Neural progenitor cell (in vitro differentiated cells): ENCODE results near the gene FNDC11. TPM values are rescaled to one million over a fixed set of nuclear protein-coding genes. Genes with fewer than 3 reads are reported as not detected.

ENCODE experiments used
- DNase-seq: peaks from one replicate; pipeline ENCODE4 v3.0.0-alpha.2; 2016; ENCODE audit warnings: low spot score
- H2AFZ ChIP-seq: fragments of 200-600 bp; sonication (generic); replicated peaks from 2 replicates; pipeline ENCODE4 v1.6.1; 2016; ENCODE audit warnings: antibody characterized with exemption
- H3F3A ChIP-seq: fragments of 200-600 bp; sonication (generic); 2 replicates; pipeline ENCODE4 v1.6.1; 2016; ENCODE audit warnings: antibody characterized with exemption, low read depth
- H3K27ac ChIP-seq: fragments of 200-600 bp; sonication (generic); 2 replicates; pipeline ENCODE4 v1.5.1; 2016; ENCODE audit warnings: mild to moderate bottlenecking
- H3K27me3 ChIP-seq: fragments of 200-600 bp; sonication (generic); 2 replicates; pipeline ENCODE4 v1.6.1; 2016; ENCODE audit warnings: mild to moderate bottlenecking, moderate library complexity
- H3K36me3 ChIP-seq: fragments of 200-600 bp; sonication (generic); 2 replicates; pipeline ENCODE4 v1.5.1; 2016
- H3K4me1 ChIP-seq: fragments of 200-600 bp; sonication (generic); 2 replicates; pipeline ENCODE4 v1.6.1; 2016; ENCODE audit warnings: mixed run types
- H3K4me2 ChIP-seq: fragments of 200-600 bp; sonication (generic); 2 replicates; pipeline ENCODE4 v1.6.1; 2016
- H3K4me3 ChIP-seq: fragments of 200-600 bp; sonication (generic); 2 replicates; pipeline ENCODE4 v1.5.1; 2016
- H3K79me2 ChIP-seq: fragments of 200-600 bp; sonication (generic); 2 replicates; pipeline ENCODE4 v1.6.1; 2016; ENCODE audit warnings: low read depth
- H3K9ac ChIP-seq: fragments of 200-600 bp; sonication (generic); 2 replicates; pipeline ENCODE4 v1.6.1; 2016
- H3K9me3 ChIP-seq: fragments of 200-600 bp; sonication (generic); 2 replicates; pipeline ENCODE4 v1.5.1; 2016; ENCODE audit warnings: low read depth
- H4K20me1 ChIP-seq: fragments of 200-600 bp; sonication (generic); 2 replicates; pipeline ENCODE4 v1.6.1; 2016; ENCODE audit warnings: low read depth
- H3K27ac Mint-ChIP-seq: 3 replicates; pipeline ENCODE4 v1.8.0; 2021; ENCODE audit warnings: mixed read lengths
- H3K27me3 Mint-ChIP-seq: 2 replicates; pipeline ENCODE4 v1.8.0; 2022; ENCODE audit warnings: low read depth, mild to moderate bottlenecking, inconsistent platforms, moderate library complexity, mixed read lengths; ENCODE audit not compliant: insufficient read depth
- H3K36me3 Mint-ChIP-seq: 3 replicates; pipeline ENCODE4 v1.8.0; 2021; ENCODE audit warnings: mixed read lengths
- H3K4me1 Mint-ChIP-seq: 3 replicates; pipeline ENCODE4 v1.8.0; 2021; ENCODE audit warnings: mixed read lengths
- H3K4me3 Mint-ChIP-seq: 3 replicates; pipeline ENCODE4 v1.8.0; 2021; ENCODE audit warnings: mild to moderate bottlenecking, moderate library complexity, mixed read lengths
- H3K9me3 Mint-ChIP-seq: 3 replicates; pipeline ENCODE4 v1.8.0; 2020; ENCODE audit warnings: mixed read lengths
- CTCF ChIP-seq: fragments of 200-600 bp; sonication (generic); IDR thresholded peaks from 2 replicates; pipeline ENCODE4 v1.5.1; 2017; ENCODE audit warnings: antibody characterized with exemption, mild to moderate bottlenecking
- EZH2 ChIP-seq: fragments of 200-600 bp; sonication (generic); IDR thresholded peaks from 2 replicates; pipeline ENCODE4 v1.6.1; 2017; ENCODE audit warnings: antibody characterized with exemption, mild to moderate bottlenecking, moderate library complexity
- EZH2phosphoT487 ChIP-seq: fragments of 200-600 bp; sonication (generic); IDR thresholded peaks from 2 replicates; pipeline ENCODE4 v1.6.1; 2017; ENCODE audit warnings: antibody characterized with exemption
- total RNA-seq: library from RNA; depleted of rRNA; stranded (reverse); fragments of >200 nt; gene quantifications from 2 replicates; pipeline ENCODE4 v1.2.3, GENCODE V29; 2015; ENCODE audit warnings: low replicate concordance

FNDC11 gene
- total RNA-seq: 0.39 and 9.0 TPM in 2 replicates

GRCh38 chr20:63553933-63554290, at the start of gene FNDC11:
FNDC11 (plus strand) TSS chr20:63554159; CDS start chr20:63555664, 1,505 bp downstream.
- Histone ChIP-seq H3K9me3 (no peaks in the 10 kb centered on the region), H3K4me3 (peak within 1 kb of the TSS; percentile 86), H3K4me2 (peak within 1 kb of the TSS; percentile 77), H3K9ac (no peak within 1 kb of the TSS), H2AFZ (peak within 1 kb of the TSS; percentile 89), H3K27me3 (peaks cover 9% of the 10 kb centered on the region), H3K79me2 (no peaks in the 10 kb centered on the region), H3K36me3 (no peaks in the 10 kb centered on the region), H3K4me1 (peaks cover 12% of the 10 kb centered on the region), H3F3A (peaks cover 19% of the 10 kb centered on the region), H4K20me1 (no peaks in the 10 kb centered on the region), H3K27ac (no peak within 1 kb of the TSS)
- peaks cover 8% of the 10 kb centered on the region for H3K27me3 Mint-ChIP-seq
- peaks cover 14% of the 10 kb centered on the region for H3K4me1 Mint-ChIP-seq
- peak within 1 kb of the TSS; percentile 79 for H3K4me3 Mint-ChIP-seq
- peak; percentile 87 for DNase-seq
- TF ChIP-seq EZH2phosphoT487 (no peak), EZH2 (no peak), CTCF (no peak)
- H3K36me3 Mint-ChIP-seq: peaks cover 2% of the 10 kb centered on the region
- no peak within 1 kb of the TSS for H3K27ac Mint-ChIP-seq
- H3K9me3 Mint-ChIP-seq: peaks cover 2% of the 10 kb centered on the region

- Histone ChIP-seq H3K4me2 (no peak overlapping the region), H3K27ac (no peak overlapping the region), H3K36me3 (no peaks in the 10 kb centered on the region), H3K4me3 (no peak overlapping the region), H3K27me3 (peaks cover 53% of the 10 kb centered on the region), H4K20me1 (peaks cover 3% of the 10 kb centered on the region), H3K9me3 (no peaks in the 10 kb centered on the region), H3K79me2 (no peaks in the 10 kb centered on the region), H3K4me1 (no peaks in the 10 kb centered on the region), H2AFZ (no peak overlapping the region), H3F3A (peaks cover 6% of the 10 kb centered on the region), H3K9ac (no peak overlapping the region)
- Mint-ChIP-seq H3K4me3 (no peak overlapping the region), H3K36me3 (peaks cover 3% of the 10 kb centered on the region), H3K27me3 (peaks cover 11% of the 10 kb centered on the region), H3K9me3 (peaks cover 30% of the 10 kb centered on the region), H3K4me1 (peaks cover 7% of the 10 kb centered on the region), H3K27ac (no peak overlapping the region)
- no peak for DNase-seq
- TF ChIP-seq EZH2phosphoT487 (no peak), EZH2 (no peak), CTCF (no peak)
Measured at GRCh38 chr20:63504642-63505041, 49.3 kb upstream of the FNDC11 start.

GRCh38 chr20:63505281-63505680, 48.7 kb upstream of the FNDC11 start:
- H3K4me3 Mint-ChIP-seq: no peak overlapping the region
- H3K4me3 ChIP-seq: no peak overlapping the region
- H3F3A ChIP-seq: peaks cover 6% of the 10 kb centered on the region
- no peak overlapping the region for H3K27ac ChIP-seq
- H3K27ac Mint-ChIP-seq: no peak overlapping the region
- peaks cover 47% of the 10 kb centered on the region for H3K27me3 ChIP-seq
- DNase-seq: no peak
- no peak overlapping the region for H3K4me2 ChIP-seq
- no peak for TF ChIP-seq EZH2phosphoT487
- peaks cover 3% of the 10 kb centered on the region for H3K36me3 Mint-ChIP-seq
- H2AFZ ChIP-seq: no peak overlapping the region
- peaks cover 30% of the 10 kb centered on the region for H3K9me3 Mint-ChIP-seq
- no peaks in the 10 kb centered on the region for H3K4me1 ChIP-seq
- no peaks in the 10 kb centered on the region for H3K36me3 ChIP-seq
- peaks cover 12% of the 10 kb centered on the region for H3K27me3 Mint-ChIP-seq
- H3K4me1 Mint-ChIP-seq: peaks cover 7% of the 10 kb centered on the region
- no peaks in the 10 kb centered on the region for H3K9me3 ChIP-seq
- no peak overlapping the region for H3K9ac ChIP-seq
- H4K20me1 ChIP-seq: peaks cover under 1% of the 10 kb centered on the region
- no peaks in the 10 kb centered on the region for H3K79me2 ChIP-seq

- peaks cover 13% of the 10 kb centered on the region for H3K27me3 Mint-ChIP-seq
Measured at GRCh38 chr20:63505723-63506122, 48.2 kb upstream of the FNDC11 start.

More at GRCh38 chr20:63505723-63506122, 48.2 kb upstream of the FNDC11 start:
- Histone ChIP-seq H3K4me1 (no peaks in the 10 kb centered on the region), H3F3A (peaks cover 6% of the 10 kb centered on the region), H2AFZ (no peak overlapping the region), H3K27me3 (peaks cover 45% of the 10 kb centered on the region), H3K9ac (no peak overlapping the region), H3K27ac (no peak overlapping the region), H3K79me2 (no peaks in the 10 kb centered on the region), H3K4me2 (no peak overlapping the region), H4K20me1 (no peaks in the 10 kb centered on the region), H3K4me3 (no peak overlapping the region), H3K36me3 (no peaks in the 10 kb centered on the region), H3K9me3 (no peaks in the 10 kb centered on the region)
- no peak overlapping the region for H3K27ac Mint-ChIP-seq
- peaks cover 7% of the 10 kb centered on the region for H3K4me1 Mint-ChIP-seq
- TF ChIP-seq EZH2phosphoT487 (no peak), EZH2 (no peak), CTCF (no peak)
- H3K4me3 Mint-ChIP-seq: no peak overlapping the region
- H3K9me3 Mint-ChIP-seq: peaks cover 30% of the 10 kb centered on the region
- peaks cover 3% of the 10 kb centered on the region for H3K36me3 Mint-ChIP-seq
- DNase-seq: no peak
